Esophagus muscularis mucosa (tissue), 3 donors: ENCODE measurements around the gene ADCY9.

ENCODE experiments used
- CTCF ChIP-seq, 3 experiments: fragments of 200-600 bp in 2 of 3; fragments of 450-650 bp in 1 of 3; sonication (generic) in 2 of 3; IDR thresholded peaks; one replicate each; pipeline ENCODE4 v1.5.1; 2017 to 2019; ENCODE audit warnings: antibody characterized with exemption in 3 of 3, mild to moderate bottlenecking in 2 of 3, moderate library complexity in 1 of 3
- POLR2A ChIP-seq: fragments of 450-650 bp; IDR thresholded peaks from one replicate; pipeline ENCODE4 v1.6.1; 2017; ENCODE audit warnings: antibody characterized with exemption, moderate library complexity, mild to moderate bottlenecking, low read depth

DNA sequence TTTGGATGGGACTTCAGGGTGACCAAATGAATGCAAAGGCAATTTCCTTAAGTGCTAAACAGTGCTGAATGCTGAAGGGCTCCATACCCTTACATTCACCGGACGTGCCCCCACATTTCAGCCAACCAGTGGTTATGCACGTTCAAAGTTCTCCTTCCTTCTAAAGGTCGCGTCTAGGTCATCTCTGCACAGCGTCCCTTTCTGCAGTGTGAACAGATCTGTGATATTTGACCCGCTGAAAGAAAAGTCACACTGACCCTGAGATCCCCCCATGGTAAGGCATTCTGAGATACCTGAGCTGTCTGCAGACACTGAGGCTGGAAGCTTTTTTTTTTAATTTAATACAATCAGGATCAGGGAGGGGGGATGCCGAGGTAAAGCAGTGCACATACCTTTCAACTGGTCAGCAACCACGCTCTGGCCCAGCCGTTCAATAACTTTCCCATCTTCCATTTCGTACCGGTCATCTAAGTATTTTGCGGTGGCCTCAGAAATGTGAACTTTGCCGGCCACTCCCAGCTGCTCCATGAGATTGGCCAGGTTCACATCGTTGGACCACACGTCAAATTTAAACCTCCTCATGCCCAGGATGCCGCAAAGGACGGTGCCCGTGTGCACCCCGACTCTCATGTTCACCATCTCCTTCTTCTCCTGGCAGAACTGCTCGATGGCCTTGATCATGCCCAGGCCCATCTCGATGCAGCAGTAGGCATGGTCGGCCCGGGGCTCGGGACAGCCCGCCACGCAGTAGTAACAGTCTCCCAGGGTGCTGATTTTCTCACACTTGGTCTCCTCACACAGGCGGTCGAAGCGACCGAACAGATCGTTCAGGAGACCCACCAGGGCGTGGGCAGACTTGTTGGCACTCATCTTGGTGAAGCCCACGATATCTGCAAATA is 2.6 kb downstream of the ADCY9 start:
- TF ChIP-seq CTCF (IDR thresholded peaks at IDR 0.05): no peak
- no peak for TF ChIP-seq POLR2A
